ENCODE data around the gene SATL1.

DNA sequence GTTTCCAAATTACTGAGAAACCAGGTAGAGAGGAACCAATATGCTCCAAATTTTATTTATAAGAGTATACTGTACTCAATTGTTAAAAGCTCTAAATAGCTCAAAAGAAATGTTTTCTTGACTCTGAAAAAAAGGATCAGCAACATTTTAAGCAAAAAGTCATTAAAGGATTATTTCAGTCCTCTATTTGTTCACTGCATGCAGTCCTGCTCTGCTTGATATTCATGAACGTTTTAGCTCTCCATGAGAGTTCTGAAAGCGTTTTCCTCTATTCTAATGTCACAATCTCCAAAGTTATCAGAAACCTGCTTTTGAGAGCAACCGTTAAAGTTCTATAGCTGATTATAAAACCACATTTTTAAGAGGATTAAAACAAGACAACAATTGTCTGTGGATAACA is 129.4 kb downstream of the SATL1 start:
- TF ChIP-seq MYC (IDR thresholded peaks at IDR 0.05; ENCODE audit: low read depth, low read length) (no peak), POLR2AphosphoS5 (IDR thresholded peaks at IDR 0.05; ENCODE audit: insufficient read depth, low read depth, low read length) (no peak), EZH2 (IDR thresholded peaks at IDR 0.05; ENCODE audit: borderline replicate concordance, low read depth, low read length, severe bottlenecking) (no peak), POLR2A (IDR thresholded peaks at IDR 0.05; ENCODE audit: low read depth, low read length) (no peak), JUN (IDR thresholded peaks at IDR 0.05; ENCODE audit: borderline replicate concordance, insufficient read depth, insufficient read length, low read depth) (no peak), FOS (IDR thresholded peaks at IDR 0.05; ENCODE audit: borderline replicate concordance, insufficient read depth, low read length) (no peak), GATA2 (IDR thresholded peaks at IDR 0.05; ENCODE audit: insufficient read depth, insufficient read length, low read depth, low read length) (no peak)
- TF ChIP-seq, protein P1, sequence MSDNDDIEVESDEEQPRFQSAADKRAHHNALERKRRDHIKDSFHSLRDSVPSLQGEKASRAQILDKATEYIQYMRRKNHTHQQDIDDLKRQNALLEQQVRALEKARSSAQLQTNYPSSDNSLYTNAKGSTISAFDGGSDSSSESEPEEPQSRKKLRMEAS (IDR thresholded peaks at IDR 0.05; ENCODE audit: insufficient read depth, insufficient read length) = no peak
- TF ChIP-seq, protein P2, sequence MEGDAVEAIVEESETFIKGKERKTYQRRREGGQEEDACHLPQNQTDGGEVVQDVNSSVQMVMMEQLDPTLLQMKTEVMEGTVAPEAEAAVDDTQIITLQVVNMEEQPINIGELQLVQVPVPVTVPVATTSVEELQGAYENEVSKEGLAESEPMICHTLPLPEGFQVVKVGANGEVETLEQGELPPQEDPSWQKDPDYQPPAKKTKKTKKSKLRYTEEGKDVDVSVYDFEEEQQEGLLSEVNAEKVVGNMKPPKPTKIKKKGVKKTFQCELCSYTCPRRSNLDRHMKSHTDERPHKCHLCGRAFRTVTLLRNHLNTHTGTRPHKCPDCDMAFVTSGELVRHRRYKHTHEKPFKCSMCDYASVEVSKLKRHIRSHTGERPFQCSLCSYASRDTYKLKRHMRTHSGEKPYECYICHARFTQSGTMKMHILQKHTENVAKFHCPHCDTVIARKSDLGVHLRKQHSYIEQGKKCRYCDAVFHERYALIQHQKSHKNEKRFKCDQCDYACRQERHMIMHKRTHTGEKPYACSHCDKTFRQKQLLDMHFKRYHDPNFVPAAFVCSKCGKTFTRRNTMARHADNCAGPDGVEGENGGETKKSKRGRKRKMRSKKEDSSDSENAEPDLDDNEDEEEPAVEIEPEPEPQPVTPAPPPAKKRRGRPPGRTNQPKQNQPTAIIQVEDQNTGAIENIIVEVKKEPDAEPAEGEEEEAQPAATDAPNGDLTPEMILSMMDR (IDR thresholded peaks at IDR 0.05; ENCODE audit: extremely low read depth in 1 of 2, insufficient read depth in 1 of 2, low read depth in 1 of 2, low read length in 2 of 2) = no peak

All from endothelial cell of umbilical vein (primary cell).